Measurements from ENCODE around the gene NEURL2.
A peak's percentile ranks its signal among the peaks of the same experiment; 100 is the strongest.
"Not testable (repeated sequence)": the region's sequence is repeated elsewhere in the genome, so short reads cannot be mapped to it uniquely, and the experiment has no call there.

Gene NEURL2

DNA sequence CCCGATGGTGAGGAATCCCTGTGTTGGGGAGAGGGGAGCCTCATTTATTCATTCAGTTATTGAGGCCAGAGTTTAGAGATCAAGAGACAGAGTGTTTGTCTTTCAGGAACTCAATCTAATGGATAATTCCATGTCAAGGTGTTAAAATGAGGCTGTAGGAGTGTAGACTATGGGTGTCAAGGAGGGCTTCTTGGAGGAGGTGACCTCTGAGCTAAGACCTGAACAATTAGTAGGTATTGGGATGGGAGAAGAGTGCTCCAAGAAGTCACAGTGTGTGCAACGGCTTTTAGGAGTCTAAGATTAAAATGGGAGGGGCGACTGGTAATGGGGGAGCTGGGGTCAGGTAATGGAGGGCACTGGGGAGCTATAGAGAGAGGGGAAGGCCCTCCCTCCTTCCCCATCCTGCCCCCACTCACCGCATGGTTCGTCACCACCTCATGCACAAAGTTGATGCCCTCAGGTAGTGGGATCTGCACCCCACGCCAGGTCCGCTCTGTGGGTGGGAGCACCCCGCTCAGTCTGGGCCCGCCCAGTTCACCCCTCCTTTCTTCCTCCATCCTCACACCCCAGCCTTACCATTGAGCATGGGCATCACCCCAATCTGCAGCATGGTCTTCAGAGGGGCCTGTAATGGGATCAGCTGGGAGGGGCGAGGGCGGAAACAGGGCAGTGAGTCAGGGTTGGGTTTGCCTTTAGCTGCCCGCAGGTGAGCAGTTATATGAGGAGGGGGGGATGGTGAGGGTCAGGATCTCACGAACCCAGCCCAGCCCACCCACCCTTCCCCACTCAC lies 8.2 kb upstream of the NEURL2 start:
- no peak for DNase-seq (ENCODE audit: low read depth)

DNA sequence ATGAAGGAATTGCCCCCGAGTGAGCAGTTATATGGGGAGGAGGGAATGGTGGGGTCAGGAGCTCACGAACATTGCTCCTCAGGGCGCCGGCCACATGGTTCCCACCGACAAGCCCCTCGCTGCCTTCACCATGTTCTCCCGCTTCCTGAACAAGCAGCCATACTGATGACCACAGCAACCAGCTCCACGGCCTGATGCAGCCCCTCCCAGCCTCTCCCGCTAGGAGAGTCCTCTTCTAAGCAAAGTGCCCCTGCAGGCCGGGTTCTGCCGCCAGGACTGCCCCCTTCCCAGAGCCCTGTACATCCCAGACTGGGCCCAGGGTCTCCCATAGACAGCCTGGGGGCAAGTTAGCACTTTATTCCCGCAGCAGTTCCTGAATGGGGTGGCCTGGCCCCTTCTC lies 7.3 kb upstream of the NEURL2 start:
- DNase-seq (ENCODE audit: low read depth) = no peak

DNA sequence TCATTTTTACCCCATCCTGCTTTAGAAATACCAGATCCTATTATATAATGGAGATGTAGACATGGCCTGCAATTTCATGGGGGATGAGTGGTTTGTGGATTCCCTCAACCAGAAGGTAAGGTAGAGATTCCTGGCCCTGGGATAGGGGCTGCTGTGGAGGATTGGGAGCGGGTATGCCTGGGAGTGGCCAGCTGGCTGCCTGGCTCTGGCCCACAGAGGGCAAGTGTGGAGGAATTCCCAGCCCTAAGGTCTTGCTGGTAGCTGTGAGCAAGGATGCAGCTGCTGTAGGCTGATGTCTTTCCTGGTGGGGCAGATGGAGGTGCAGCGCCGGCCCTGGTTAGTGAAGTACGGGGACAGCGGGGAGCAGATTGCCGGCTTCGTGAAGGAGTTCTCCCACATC lies 6.7 kb upstream of the NEURL2 start:
- no peak for DNase-seq (ENCODE audit: low read depth)

DNA sequence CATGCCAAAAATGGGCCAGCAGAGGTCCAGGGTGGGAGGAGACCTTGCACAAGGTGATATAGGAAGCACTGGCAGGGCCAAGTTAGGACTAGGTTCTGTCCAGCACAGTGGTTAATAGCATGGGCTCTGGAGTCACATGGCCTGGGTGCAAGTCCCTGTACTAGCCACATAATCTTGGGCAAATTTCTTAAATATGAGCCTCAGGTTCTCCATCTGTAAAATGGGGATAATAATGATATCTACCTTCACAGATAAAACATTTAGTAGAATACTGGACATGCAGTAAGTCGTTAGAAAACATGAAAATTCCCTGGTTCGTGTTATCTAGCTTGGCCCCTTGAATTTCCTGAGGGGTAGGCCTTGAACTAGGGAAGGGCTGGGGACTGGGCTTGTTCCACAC lies 6.3 kb upstream of the NEURL2 start:
- no peak for DNase-seq (ENCODE audit: low read depth)

DNA sequence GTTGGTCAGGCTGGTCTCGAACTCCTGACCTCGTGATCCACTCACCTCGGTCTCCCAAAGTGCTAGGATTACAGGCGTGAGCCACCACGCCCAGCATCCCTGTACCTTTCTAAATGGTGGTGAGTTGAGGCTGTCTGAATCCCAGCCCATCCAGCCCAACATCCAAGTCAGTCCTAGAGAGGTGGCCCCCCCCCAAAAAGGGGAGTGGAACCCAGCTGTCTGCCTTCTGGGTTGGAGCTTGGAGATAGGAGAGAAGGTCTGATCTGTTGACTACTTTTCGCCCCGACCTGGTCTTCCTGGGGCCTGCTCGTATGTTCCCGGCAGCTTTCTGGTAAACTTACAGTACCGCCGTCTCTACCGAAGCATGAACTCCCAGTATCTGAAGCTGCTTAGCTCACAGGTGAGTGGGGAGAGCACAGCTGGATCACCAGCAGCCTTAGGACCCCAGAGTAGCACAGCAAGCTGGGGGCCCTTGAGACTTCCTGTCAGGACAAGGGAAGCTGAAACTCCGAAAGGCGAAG lies 5.7 kb upstream of the NEURL2 start:
- DNase-seq (ENCODE audit: low read depth) = no peak

DNA sequence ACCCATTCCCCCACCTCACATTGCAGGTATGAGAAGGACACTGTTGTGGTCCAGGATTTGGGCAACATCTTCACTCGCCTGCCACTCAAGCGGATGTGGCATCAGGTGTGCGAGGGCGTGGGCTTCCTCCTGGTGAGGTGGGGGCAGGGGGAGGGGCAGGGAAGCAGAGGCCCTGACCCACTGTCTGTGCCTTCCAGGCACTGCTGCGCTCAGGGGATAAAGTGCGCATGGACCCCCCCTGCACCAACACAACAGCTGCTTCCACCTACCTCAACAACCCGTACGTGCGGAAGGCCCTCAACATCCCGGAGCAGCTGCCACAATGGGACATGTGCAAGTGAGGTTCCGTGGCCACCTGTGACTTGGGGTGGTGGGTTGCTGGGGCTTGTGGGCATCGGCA lies 3.8 kb upstream of the NEURL2 start:
- no peak for DNase-seq (ENCODE audit: low read depth)

DNA sequence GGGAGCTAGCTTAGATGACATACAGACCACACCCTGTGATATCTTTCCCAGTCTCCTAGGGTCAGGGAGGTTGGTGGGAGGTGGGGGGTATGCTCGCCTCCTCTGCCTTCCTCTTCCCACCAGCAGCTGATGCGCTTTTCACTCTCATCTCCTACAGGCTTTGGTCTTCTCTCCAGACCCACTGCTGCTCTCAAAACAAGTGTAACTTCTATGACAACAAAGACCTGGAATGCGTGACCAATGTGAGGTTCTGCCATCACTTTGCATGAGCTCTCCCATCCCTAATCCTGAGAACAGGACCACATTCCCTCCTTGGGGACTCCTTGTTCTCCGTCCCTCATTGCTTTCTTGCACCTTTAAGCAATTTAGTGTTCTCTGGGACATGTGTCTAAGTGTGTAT lies 2.8 kb upstream of the NEURL2 start:
- DNase-seq (ENCODE audit: low read depth) = no peak

DNA sequence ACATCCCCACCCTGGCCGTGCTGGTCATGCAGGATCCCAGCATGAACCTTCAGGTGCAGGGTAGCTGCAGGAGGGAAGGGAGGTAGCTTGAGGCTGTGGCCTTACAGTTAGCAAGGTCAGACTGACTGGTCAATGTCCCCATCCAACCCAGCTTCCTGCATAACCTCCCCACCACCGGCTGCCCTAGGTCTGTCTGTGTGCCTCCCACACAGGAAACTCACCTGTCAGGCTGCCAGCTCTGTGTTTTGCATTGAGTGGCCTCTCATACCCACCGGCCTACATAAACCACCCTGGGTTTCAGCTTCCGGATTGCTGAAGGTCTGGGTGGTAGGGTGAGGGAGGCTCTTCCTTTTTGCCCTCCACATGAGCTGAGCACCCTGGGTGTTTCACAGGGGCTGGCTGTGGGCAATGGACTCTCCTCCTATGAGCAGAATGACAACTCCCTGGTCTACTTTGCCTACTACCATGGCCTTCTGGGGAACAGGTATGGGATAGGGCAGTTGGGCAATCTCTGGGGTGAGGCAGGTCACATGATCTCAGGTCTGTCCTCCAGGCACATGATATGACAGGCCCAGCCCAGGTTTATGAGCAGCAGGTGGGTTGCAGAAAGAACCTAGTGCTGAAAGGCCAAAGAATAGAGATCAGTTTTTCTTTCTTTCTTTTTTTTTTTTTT lies 2.0 kb upstream of the NEURL2 start:
- DNase-seq (ENCODE audit: low read depth) = no peak

DNA sequence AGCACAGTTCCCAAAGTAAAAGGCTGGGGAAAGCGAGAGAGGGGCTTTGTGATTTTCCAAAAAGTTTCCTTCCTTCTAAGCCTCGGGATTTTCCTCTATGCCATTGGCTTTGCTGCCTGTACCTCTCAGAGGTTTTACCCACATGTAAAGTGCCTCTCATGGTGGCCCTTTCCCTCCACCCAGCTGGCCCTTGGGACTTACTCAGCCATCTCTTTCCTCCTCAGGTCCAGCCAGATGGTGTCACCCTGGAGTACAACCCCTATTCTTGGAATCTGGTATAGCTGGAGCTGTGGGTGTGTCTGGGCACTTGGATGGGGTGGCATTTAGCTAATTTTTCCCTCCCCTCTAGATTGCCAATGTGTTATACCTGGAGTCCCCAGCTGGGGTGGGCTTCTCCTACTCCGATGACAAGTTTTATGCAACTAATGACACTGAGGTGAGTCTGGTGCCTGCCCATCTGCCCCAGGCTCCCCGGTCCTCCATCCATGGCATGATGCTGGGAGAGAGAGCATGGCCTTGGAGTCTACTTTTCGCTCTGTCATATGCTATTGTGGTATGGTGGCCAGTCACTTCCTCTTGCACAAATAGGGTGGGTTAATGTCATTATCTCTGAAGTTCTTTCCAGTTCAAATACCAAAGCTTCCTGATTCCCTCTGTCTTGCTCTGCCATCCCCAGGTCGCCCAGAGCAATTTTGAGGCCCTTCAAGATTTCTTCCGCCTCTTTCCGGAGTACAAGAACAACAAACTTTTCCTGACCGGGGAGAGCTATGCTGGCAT lies 1.2 kb upstream of the NEURL2 start:
- DNase-seq (ENCODE audit: low read depth) = no peak

DNA sequence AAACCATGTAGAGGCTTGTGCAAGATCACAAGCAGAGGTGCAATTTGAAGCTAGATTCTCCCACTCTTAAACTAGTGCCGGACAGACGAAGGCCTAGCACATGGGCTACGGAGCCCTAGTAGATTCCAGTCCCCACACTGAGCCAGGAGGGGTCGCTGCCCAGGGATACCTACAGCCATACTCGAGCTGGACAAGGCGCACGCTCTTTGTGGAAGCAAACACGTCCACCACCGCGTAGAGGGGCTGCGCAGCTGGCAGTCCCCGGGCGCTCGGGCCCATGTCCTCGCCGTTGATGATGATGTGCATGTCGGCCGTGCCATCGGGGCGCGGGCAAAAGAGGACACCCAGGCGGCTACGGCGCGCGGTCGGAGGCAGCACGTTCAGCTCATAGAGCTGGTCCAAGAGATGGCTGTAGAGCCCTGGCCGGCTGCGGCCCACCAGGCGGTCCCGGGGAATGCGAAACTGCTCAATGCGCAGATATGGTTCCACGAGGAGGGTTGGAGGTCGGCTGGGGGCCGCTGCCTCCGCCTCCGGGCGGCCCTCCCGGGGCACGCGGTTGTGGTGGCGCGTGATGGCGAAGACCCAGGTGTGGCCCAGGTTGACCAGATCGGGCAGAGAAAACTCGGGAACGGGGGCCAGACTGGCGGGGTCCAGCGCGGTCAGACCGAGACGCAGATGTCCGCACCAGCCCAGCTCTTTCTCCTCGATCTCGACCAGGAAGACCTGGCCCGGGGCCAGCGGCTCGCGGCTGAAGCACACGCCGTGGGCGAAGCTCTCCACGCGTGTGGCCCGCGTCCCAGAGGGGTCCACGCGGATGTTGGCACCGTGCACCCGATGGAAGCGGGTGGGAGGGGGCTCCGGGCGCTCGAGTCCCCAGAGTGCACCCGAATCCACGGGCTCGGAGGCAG lies 677 bp downstream of the NEURL2 start:
- DNase-seq (ENCODE audit: low read depth) = peak; percentile 21

DNA sequence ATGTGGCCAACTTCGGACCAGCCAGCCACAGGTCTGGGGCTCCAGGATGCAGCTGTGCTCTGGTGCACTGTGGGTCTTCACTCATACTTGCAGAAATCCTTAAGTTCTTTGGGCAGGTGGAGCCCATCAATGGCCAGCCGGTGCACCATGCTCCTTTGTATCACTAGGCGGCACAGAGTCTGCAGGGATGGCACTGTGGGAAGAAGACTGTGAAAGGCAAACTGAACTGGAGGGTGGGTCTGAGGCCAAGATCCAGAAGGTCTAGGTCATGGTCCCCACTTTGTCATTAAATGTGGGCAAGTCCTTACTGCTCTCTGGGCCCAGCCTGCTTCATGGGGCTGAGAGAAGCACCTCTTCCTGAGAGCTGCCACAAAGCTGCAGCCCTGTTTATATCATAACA lies 2.3 kb downstream of the NEURL2 start:
- DNase-seq (ENCODE audit: low read depth) = no peak

DNA sequence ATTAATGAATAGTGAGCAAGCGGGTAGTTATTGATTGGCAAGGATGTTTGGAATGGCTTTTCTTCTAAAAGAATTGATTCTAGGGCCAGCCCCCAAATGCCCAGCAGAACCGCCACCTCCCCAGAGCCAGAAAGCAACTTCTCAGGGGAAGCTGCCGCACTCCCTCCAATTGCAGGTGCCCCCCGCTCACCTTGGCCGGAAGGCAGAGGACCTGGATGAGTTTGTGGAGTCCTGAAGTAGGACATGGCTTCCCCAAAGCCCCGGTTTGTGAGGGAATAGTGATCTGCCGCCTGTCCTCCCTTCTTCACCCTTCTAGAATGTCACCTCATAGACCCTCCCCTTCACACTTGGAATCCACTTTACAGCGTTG lies 3.7 kb downstream of the NEURL2 start, which contains the start of gene SPATA25:
TSS of gene SPATA25 (minus strand) at position 277 of the 370 bp plus-strand sequence. CDS start at position 245, 32 bp downstream.
- no peak for DNase-seq (ENCODE audit: low read depth)

DNA sequence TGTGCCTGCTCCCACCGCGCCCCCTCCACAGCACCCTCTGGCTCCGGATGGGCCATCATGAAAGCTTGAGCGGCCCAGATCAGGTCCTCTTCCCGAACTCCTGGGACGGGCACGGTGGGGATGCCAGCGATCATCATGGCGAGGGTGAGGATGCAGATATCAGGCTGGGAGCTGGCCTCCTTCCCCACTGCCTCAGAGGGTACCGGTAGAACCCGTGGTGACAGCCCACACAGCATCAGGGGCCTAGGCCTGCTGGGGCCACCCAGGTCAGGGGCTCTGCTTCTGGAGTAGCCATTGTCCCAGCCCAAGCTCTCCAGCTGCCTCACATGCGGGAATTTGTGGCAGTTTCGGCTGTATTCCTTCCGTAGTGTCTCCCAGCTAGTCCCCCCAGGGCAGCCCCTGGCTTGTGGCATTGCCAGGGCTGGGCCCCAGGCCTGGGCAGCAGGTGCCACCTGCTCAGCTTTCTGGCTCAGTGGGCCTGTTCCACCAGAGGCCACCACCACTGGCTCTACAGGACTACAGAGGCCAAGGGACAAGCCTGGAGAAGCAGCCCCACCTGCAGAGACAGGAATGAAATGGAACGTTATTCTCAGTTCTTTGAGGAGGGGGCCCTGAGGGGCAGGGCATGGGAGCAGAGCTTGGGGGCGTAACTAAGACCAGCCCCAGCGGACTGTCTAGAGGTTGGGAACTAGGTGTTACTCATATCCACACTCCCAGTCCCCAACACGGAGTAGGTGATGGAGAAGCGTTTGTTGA lies 4.2 kb downstream of the NEURL2 start:
- no peak for DNase-seq (ENCODE audit: low read depth)

DNA sequence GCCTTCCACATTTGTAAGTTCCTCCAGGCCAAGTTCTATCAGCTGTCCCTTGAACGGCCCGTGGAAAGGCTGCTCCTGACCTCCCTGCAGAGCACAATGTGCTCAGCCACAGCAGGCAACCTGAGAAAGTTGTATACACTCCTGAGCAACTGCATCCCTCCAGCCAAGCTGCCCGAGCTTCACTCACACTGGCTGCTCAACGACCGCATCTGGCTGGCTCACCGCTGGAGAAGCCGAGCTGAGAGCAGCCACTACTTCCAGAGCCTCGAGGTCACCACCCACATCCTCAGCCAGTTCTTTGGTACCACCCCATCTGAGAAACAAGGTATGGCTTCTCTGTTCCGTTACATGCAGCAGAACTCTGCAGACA lies 7.9 kb downstream of the NEURL2 start:
- DNase-seq (ENCODE audit: low read depth) = no peak

DNA sequence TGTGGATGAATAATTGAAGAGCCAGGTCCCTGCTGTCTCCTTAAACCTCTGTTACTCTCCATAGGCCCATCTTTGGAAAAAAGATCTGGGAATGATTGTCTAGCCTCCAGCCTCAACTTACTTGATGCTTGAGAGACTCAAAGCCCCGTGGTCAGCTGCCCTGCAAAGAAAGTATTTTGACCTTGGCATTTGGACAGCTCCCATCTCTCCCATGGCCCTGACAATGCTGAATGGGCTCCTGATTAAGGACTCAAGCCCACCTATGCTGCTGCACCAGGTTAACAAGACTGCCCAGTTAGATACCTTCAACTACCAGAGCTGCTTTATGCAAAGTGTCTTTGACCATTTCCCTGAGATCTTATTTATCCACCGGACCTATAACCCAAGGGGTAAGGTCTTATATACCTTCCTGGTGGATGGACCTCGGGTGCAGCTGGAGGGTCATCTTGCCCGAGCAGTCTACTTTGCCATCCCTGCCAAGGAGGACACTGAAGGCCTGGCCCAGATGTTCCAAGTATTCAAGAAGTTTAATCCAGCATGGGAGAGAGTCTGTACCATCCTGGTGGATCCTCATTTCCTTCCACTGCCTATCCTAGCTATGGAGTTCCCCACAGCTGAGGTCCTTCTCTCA lies 8.4 kb downstream of the NEURL2 start:
- DNase-seq (ENCODE audit: low read depth) = no peak

DNA sequence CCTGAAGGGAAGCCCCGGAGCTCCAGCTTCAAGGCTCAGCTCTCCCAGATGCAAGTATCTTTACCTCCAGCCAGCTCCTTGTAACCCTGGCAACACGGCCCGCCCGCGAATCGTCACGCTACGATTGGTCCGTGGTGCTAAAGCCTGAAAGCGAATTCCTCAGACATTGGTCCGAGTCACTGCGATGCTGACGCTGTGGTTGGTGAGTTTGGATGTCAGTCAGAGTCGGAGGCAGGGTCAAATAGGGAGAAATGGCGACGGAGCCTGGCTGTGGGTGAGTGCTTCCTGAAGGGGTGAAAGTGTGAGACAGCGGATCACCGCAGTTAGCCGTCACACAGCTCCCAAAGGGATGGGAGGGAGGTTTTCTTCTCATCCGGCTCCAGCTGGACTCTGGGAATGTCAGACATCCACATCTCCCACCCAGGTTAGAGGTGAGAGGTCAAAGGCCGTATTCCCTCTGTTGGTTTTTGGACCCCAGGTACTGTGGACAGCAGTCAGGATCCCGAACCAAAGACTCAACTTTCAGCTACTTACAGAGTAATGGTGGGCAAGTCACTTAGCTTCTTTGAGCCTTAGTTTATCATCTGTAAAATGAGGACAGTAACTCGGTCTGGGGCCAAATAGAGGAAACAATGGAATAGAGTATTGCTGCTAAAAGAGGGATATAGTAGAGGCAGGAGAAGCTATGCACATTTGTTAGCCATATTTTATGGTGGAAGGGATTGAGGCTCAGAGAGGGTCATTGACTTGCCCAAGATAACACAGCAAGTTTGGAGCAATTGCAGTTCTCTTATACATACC lies 9.8 kb downstream of the NEURL2 start, which contains the start of gene ZSWIM1:
TSS of gene ZSWIM1 (plus strand) at position 240 of the 801 bp plus-strand sequence. CDS start 1,366 bp downstream, outside the sequence.
- peak; percentile 96 for DNase-seq (ENCODE audit: low read depth)

DNA sequence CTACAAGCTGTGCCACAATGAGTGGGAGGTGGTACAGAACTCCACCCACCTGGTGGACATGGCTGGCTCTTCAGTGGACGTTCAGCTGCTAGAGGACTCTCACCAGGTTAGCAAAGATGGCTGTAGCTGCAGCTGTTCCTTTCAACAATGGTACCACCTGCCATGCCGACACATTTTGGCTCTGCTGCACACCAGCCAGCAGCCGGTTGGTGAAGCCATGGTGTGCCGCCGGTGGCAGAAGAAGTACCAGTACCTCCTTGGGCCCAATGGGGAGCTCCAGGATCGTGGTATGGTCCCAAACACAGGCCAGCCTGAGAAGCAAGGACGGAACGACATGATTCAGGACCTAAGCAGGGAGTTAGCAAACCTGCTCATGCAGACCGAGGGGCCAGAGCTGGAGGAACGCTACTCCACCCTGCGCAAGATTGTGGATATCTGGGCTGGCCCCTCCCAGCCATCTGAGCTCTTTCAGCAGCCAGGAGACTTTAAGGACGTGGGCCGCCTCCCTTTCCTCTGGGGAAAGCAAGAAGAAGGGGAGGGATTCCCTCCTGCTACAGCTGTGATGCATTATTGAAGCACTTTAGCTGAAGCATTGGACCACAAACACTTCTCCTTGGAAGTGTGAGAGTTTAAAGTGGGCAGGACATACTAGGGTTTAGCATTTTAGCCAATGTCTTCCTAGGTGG lies 12.8 kb downstream of the NEURL2 start:
- no peak for DNase-seq (ENCODE audit: low read depth)

DNA sequence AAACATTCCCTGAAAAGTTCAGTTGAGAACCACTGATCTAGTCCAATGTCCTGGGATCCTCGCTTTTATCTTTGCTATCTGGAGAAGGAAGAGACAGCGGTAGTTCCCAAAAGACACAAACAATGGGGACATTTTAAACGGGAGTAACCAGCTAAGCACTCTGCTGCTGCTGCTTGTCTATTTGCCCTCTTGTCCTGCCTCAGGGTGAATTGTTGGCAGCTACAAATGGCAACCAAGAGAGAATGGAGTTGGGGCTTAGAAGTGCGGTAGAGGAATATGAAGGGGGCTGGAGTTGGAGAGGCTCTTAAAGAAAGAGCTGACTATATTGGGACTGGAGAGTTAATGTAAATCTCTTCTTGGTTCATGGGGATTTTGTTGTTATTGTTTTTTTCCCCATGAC lies 16.4 kb downstream of the NEURL2 start:
- no peak for DNase-seq (ENCODE audit: low read depth)

DNA sequence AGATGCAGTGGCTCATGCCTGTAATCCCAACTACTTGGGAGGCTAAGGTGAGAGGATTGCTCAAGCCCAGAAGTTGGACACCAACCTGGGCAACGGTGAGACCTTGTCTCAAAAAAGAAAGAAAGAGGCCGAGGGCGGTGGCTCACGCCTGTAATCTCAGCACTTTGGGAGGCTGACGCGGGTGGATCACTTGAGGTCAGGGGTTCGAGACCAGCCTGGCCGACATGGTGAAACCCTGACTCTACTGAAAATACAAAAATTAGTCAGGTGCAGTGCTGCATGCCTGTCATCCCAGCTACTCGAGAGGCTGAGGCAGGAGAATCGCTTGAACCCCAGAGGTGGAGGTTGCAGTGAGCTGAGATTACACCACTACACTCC lies 16.9 kb downstream of the NEURL2 start:
- DNase-seq (ENCODE audit: low read depth) = not testable (repeated sequence)

Data from activated T-helper 9 cell treated with anti-CD3 and anti-CD28 coated beads, Interleukin-2, amount 50 U/mL, for 16 hours (primary cell).